HG03565 (cell line): Measurements from ENCODE around the gene ITGAL.
"Not testable (repeated sequence)": the region's sequence is repeated elsewhere in the genome, so short reads cannot be mapped to it uniquely, and the experiment has no call there.

Experiments
- ATAC-seq: cut with Tn5 transposase; IDR thresholded peaks from one replicate; pipeline ENCODE4 v1.9.1; 2021; ENCODE audit warnings: mild to moderate bottlenecking, moderate library complexity; ENCODE audit not compliant: unreplicated experiment

Gene ITGAL

GRCh38 chr16:30472328-30472942 is at the start of gene ITGAL:
TSS of gene ITGAL (plus strand) at chr16:30472742. CDS start at chr16:30472838, 96 bp downstream.
- peak; percentile 38 for ATAC-seq

GRCh38 chr16:30428055-30428454 is 44.5 kb upstream of the ITGAL start:
- no peak for ATAC-seq

GRCh38 chr16:30429418-30429677 is 43.2 kb upstream of the ITGAL start:
- no peak for ATAC-seq

- ATAC-seq, result peak; percentile 95
Observed at GRCh38 chr16:30429678-30430427, 42.7 kb upstream of the ITGAL start, which contains the start of gene DCTPP1. TSS of gene DCTPP1 (minus strand) at chr16:30430030. CDS start at chr16:30429980, 50 bp downstream.

- ATAC-seq, result no peak
Observed at GRCh38 chr16:30430428-30430970, 42.0 kb upstream of the ITGAL start.

- no peak for ATAC-seq
Observed at GRCh38 chr16:30434852-30435251, 37.7 kb upstream of the ITGAL start.

GRCh38 chr16:30437511-30438046 is 35.0 kb upstream of the ITGAL start:
- no peak for ATAC-seq

- no peak for ATAC-seq
Observed at GRCh38 chr16:30438835-30439234, 33.7 kb upstream of the ITGAL start.

GRCh38 chr16:30439720-30440348 is 32.7 kb upstream of the ITGAL start:
- no peak for ATAC-seq

GRCh38 chr16:30443631-30444030 is 28.9 kb upstream of the ITGAL start:
- no peak for ATAC-seq

GRCh38 chr16:30444231-30445148 is 28.1 kb upstream of the ITGAL start:
- ATAC-seq, result no peak

GRCh38 chr16:30445149-30445407 is 27.5 kb upstream of the ITGAL start:
- ATAC-seq, result no peak

GRCh38 chr16:30445408-30446202 is 26.9 kb upstream of the ITGAL start, which contains the start of gene SEPHS2:
TSS of gene SEPHS2 (minus strand) at chr16:30445874. CDS start at chr16:30445727, 147 bp downstream.
- ATAC-seq, result peak; percentile 74

- no peak for ATAC-seq
Observed at GRCh38 chr16:30446203-30446595, 26.3 kb upstream of the ITGAL start.

- ATAC-seq, result no peak
Observed at GRCh38 chr16:30447512-30448226, 24.9 kb upstream of the ITGAL start.

GRCh38 chr16:30449116-30449435 is 23.5 kb upstream of the ITGAL start:
- no peak for ATAC-seq

GRCh38 chr16:30452709-30453580 is 19.6 kb upstream of the ITGAL start:
- ATAC-seq, result not testable (repeated sequence)

GRCh38 chr16:30456302-30456701 is 16.2 kb upstream of the ITGAL start:
- ATAC-seq, result no peak
